ENCODE measurements around the gene MYCN. TPM values are rescaled to one million over a fixed set of nuclear protein-coding genes. Genes with fewer than 3 reads are reported as not detected.

Gene MYCN
- polyA plus RNA-seq, 3 donors = not detected

DNA sequence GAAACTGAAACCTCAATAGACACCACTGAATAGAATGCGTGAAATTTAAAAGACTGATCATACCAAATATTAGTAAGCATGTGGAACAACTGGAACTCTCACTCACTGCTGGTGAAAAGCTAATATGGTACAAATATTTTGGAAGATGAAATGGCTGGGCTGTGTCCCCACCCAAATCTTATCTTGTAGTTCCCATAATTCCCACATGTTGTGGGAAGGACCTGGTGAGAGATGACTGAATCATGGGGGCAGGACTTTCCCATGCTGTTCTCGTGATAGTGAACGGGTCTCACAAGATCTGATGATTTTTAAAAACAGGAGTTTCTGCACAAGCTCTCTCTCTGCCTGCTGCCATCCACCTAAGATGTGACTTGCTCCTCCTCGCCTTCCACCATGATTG lies 32.0 kb upstream of the MYCN start:
- Histone ChIP-seq H3K4me3 (replicated peaks in 1 of 3; ENCODE audit: low read depth in 2 of 3, low read length in 3 of 3) (no peak overlapping the region), H2AFZ (ENCODE audit: insufficient read depth, low read depth, low read length, poor library complexity, severe bottlenecking) (no peak overlapping the region), H3K27ac (ENCODE audit: low read depth in 1 of 2, low read length in 2 of 2) (no peak overlapping the region), H3K79me2 (ENCODE audit: insufficient read depth, low read length) (no peaks in the 10 kb centered on the region), H4K20me1 (ENCODE audit: insufficient read depth, low read length) (no peaks in the 10 kb centered on the region), H3K4me1 (ENCODE audit: control insufficient read depth in 1 of 2, insufficient read depth in 2 of 2, low read length in 2 of 2) (no peaks in the 10 kb centered on the region), H3K36me3 (replicated peaks in 1 of 2; ENCODE audit: control insufficient read depth in 1 of 2, insufficient read depth in 2 of 2, low read length in 2 of 2) (no peaks in the 10 kb centered on the region), H3K27me3 (ENCODE audit: control insufficient read depth in 2 of 2, insufficient read depth in 2 of 2, low read length in 2 of 2) (no peaks in the 10 kb centered on the region), H3K4me2 (replicated peaks; ENCODE audit: extremely low read depth, low read length, poor library complexity, severe bottlenecking) (no peak overlapping the region), H3K9me3 (replicated peaks in 1 of 2; ENCODE audit: control insufficient read depth in 1 of 2, insufficient read depth in 1 of 2, low read length in 2 of 2) (no peaks in the 10 kb centered on the region), H3K9ac (ENCODE audit: insufficient read depth, low read length, poor library complexity, severe bottlenecking) (no peak overlapping the region)
- H3K4me1 Mint-ChIP-seq = no peaks in the 10 kb centered on the region
- H3K4me3 Mint-ChIP-seq = no peak overlapping the region
- H3K9me3 Mint-ChIP-seq = peaks cover 0 to 5% (median 1%) of the 10 kb centered on the region in 7 donors
- WGBS (ENCODE audit: insufficient coverage) = no CpG with 5 or more reads among the region's 4 CpGs
- H3K36me3 Mint-ChIP-seq = no peaks in the 10 kb centered on the region
- intact Hi-C loops (cut with micrococcal nuclease) = no loop called here
- peaks cover 0 to 1% (median 1%) of the 10 kb centered on the region in 3 donors for H3K27me3 Mint-ChIP-seq (ENCODE audit: low read depth in 3 of 3)
- no peak overlapping the region for H3K27ac Mint-ChIP-seq
- TF ChIP-seq, protein P1, sequence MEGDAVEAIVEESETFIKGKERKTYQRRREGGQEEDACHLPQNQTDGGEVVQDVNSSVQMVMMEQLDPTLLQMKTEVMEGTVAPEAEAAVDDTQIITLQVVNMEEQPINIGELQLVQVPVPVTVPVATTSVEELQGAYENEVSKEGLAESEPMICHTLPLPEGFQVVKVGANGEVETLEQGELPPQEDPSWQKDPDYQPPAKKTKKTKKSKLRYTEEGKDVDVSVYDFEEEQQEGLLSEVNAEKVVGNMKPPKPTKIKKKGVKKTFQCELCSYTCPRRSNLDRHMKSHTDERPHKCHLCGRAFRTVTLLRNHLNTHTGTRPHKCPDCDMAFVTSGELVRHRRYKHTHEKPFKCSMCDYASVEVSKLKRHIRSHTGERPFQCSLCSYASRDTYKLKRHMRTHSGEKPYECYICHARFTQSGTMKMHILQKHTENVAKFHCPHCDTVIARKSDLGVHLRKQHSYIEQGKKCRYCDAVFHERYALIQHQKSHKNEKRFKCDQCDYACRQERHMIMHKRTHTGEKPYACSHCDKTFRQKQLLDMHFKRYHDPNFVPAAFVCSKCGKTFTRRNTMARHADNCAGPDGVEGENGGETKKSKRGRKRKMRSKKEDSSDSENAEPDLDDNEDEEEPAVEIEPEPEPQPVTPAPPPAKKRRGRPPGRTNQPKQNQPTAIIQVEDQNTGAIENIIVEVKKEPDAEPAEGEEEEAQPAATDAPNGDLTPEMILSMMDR (IDR thresholded peaks at IDR 0.05) = no peak
- no peak for DNase-seq

- Histone ChIP-seq H3K27me3 (ENCODE audit: control insufficient read depth in 2 of 2, insufficient read depth in 2 of 2, low read length in 2 of 2) (no peaks in the 10 kb centered on the region), H3K79me2 (ENCODE audit: insufficient read depth, low read length) (no peaks in the 10 kb centered on the region), H3K4me1 (ENCODE audit: control insufficient read depth in 1 of 2, insufficient read depth in 2 of 2, low read length in 2 of 2) (no peaks in the 10 kb centered on the region), H3K4me2 (replicated peaks; ENCODE audit: extremely low read depth, low read length, poor library complexity, severe bottlenecking) (no peak overlapping the region), H4K20me1 (ENCODE audit: insufficient read depth, low read length) (no peaks in the 10 kb centered on the region), H2AFZ (ENCODE audit: insufficient read depth, low read depth, low read length, poor library complexity, severe bottlenecking) (no peak overlapping the region), H3K36me3 (replicated peaks in 1 of 2; ENCODE audit: control insufficient read depth in 1 of 2, insufficient read depth in 2 of 2, low read length in 2 of 2) (no peaks in the 10 kb centered on the region), H3K9me3 (replicated peaks in 1 of 2; ENCODE audit: control insufficient read depth in 1 of 2, insufficient read depth in 1 of 2, low read length in 2 of 2) (no peaks in the 10 kb centered on the region), H3K27ac (ENCODE audit: low read depth in 1 of 2, low read length in 2 of 2) (no peak overlapping the region), H3K4me3 (replicated peaks in 1 of 3; ENCODE audit: low read depth in 2 of 3, low read length in 3 of 3) (no peak overlapping the region), H3K9ac (ENCODE audit: insufficient read depth, low read length, poor library complexity, severe bottlenecking) (no peak overlapping the region)
- Mint-ChIP-seq H3K36me3 (no peaks in the 10 kb centered on the region), H3K27ac (no peak overlapping the region), H3K9me3 (peaks cover 0 to 5% (median 1%) of the 10 kb centered on the region in 7 donors), H3K27me3 (ENCODE audit: low read depth in 3 of 3) (peaks cover 0 to 3% (median 3%) of the 10 kb centered on the region in 3 donors), H3K4me1 (no peaks in the 10 kb centered on the region), H3K4me3 (no peak overlapping the region)
- no peak for DNase-seq
- intact Hi-C loops (cut with micrococcal nuclease) = no loop called here
- 100% methylated on average over 1 of the region's 4 CpGs for WGBS (ENCODE audit: insufficient coverage)
- TF ChIP-seq, protein P1 (IDR thresholded peaks at IDR 0.05) = no peak
Observed at GRCh38 chr2:15909157-15909556, 31.2 kb upstream of the MYCN start.

All from CD14-positive monocyte (primary cell).